HG03095 (cell line): Measurements from ENCODE around the gene HOXB4.

ENCODE experiments used
- ATAC-seq: cut with Tn5 transposase; IDR thresholded peaks from one replicate; pipeline ENCODE4 v1.9.1; 2021; ENCODE audit warnings: moderate library complexity; ENCODE audit not compliant: unreplicated experiment

HOXB4 gene

DNA sequence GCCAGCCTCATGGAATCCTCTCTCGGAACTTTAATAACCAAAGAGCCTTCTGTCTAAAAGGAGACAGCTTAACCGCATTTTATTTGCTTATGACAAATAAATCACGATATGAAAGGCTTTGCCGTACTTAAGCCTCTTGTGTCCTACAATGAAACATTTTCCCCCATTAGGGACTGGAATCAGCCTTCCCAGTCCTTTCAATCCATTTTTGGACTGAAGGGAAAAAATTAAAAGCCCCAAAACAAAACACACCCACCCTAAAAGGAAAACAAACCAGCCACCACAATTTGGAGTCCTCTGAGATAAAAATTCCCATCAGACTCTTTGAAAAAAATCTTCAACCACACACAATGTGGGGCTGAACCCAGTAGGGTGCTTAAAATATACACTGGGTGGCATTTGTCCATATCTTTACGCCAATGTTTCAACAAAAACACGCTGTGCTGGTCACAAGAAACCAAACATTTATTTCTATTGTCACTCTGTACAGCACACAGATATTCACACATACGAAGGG lies 3.0 kb downstream of the HOXB4 start:
- no peak for ATAC-seq

DNA sequence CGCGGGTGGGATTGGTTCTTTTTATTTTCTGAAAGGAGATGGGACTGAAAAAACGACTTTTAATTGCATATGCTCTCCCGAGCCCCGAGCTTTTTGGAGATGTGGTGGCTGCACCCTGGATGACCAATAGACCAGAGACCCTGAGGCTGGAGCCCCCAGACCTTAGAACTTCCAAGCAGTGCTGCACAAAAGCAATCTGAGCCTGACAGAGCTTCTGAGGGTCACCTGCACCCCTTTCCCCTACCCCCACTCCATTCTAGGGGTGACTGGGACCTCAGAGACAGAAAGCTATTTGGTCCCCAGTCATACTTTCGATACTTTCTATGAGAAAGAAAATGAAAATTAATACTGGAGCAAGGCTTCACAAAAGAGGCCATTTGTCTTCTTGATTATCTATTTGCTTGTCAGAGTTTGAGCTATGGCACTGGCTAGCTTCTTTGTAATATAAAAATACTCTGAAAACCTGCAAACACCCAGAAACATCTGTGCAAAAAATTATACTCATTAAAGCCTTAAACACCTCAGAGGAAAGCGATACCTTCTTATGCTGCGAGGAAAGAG lies 3.6 kb downstream of the HOXB4 start:
- no peak for ATAC-seq

DNA sequence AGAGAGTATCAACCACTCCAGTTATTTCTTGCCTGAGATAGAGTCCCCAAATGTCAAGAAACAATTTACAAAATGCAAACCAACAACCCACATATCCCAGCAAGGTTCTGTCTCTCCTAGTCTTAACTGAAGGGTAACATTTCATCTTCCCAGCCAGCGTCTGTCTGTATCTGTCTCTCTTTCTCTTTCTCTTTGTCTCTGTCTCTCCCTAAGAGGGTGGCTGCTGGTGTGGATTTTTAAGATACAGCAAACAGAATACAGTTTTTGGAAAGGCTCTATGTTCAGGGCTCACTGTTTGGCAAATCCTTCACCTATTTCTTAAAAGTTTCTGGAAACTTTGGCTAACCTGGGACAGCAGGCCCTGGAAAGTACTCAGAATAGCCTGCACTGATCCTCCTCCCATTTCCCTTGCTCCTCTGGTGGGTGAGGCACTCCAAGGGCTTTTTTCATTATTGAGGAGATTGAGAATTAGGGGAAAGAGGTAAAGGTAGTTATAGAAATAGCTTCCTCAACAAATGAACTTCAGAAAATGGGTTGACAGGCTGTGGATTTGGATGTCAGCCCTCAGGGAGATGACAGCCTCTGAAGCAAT lies 6.2 kb downstream of the HOXB4 start:
- ATAC-seq, result no peak

DNA sequence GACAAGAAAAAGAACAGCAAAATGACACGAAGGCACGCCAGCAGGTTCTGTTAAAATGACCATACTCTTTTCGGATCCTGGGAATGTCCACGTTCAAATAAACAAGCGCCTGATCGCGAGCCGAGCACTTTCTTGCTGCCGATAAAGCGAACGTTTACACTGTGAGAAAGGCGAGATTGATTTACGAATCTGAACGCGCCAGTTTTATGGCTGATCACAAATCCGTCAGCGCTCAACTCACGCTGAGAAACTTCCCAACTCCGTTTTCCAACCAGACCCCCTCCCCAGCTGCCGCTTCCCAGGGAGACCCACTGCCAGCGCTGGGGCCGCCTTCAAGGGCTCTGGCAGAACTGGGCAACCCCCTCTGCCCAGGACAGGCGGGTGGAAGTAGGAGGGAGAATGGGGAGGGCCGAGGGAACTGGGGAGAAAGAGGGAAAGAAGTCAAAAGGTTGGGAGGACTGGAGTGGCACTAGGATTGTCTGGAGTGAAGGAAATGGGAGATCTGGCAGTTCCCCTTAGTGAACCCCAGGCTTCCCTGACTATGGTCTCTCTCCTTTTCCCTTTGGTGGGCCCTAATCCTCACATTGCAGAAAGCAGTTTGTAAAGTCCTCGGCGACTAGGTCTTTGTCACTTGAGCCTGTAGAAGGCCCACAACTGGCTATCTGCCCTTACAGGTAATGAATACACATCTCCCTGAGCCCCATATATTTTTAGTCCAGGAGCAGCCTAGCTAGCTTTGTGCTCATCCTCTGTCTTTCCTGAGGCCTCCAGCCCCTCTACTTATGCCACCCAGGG lies 6.9 kb downstream of the HOXB4 start:
- ATAC-seq, result no peak

DNA sequence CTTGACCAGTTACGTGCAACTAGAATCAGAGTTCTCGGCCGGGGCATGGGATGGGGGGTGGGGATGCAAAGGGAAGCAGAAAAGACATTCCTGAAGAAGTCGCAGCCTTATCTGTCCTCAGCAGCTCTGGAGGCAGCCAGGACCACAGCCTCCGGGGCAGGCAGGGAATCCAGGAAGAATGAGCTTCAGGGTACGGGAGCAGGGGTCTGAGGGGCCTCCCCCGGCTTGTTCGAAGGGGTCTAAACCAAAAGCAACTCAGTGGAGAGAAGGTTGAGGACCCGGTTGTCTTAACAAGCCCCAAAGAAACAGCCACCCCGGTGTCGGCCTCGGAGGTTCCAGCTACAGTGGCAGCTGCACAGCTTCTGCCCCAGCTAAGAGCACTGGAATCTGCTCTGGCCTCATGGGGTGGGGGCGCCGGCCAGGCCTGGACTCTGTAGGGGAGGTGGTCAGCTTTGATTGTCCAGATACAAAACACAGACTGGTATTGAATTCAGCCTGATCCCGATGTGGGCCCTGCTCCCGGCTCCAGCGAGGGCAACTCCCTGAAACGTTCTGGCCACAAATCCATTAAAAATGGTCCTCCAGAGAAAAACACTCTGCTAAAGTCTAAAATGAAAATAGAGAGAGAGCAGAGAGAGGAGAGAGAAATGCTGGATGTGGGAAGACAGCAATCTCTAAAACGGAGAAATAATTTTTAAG lies 7.7 kb downstream of the HOXB4 start:
- no peak for ATAC-seq

DNA sequence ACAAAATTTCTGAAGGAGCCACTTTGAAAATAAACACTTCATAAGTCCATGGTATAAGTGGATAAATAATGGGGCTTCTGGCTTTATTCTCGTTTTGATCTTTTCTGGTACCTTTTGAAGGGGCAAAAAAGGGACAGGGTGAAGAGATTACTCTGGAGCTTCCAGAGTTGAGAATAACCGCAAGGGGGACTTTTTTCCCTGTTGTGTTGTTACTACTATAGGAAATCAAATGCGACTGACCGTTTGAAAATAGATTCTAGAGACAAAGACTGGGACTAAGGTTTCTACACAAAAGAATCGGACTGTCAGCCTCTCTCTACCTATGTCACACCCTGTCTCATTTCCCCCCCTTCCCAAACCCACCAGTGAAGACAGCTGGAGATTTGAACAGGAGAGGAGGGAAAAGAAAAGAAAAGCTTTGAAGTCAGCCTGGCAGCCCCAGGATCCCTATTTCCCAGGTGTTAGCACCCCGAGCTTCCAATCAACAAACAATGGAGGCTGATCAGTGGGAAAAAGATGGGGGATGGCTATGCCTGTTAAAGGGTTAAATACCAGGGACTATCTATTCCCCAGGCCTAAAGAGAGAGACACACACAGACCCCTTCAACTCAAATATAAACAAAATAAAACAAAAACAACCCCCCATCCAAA lies 8.4 kb downstream of the HOXB4 start:
- ATAC-seq, result no peak

DNA sequence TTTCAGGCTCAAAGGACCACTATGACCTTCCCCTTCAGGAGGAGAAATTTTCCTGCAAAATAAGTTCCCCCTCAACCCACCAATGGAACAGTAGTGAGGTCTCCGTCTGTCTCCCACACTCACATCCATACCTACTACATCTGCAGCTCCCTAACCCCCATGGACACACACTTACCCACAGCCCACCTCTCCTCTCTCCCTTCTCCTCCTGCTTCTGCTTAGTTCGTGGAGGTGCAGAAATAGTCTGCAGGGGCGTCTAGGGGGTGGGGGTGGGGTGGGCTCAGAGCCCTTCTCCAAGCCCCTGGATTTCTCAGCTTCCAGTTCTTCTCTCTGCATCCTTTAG lies 8.9 kb downstream of the HOXB4 start:
- no peak for ATAC-seq

DNA sequence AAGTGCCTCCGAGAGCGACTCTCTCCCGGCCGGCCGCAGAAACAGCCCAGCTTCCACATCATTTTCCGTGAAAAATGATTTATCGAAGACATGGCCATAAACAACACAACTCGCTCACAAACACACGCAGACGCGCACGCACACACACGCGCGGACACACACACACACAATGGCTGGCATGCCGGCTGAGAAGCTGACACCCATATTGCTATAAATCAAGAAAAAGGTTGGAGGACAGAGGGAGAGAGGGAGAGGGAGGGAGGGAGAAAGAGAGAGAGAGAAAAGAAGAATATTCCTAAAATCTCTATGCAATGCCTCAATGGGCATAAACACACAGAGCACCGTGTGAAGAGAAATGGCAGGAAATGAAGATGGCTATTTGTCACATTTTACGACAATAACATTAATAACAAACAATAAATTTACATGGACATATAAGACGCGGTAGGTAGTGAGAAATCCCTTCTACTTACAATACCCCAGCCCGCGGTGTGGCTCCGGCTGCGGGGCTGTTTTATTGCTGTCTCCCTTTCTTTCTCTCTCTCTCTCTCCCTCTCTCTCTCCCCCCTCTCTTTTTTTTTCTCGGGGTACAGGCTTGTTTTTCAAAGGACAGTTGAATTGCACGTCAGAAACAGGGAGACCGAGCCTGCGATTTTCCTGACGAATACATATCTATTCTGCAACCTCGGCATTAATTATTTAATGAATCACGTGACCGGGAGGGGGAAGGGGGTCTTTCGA lies 9.5 kb downstream of the HOXB4 start:
- ATAC-seq, result no peak

DNA sequence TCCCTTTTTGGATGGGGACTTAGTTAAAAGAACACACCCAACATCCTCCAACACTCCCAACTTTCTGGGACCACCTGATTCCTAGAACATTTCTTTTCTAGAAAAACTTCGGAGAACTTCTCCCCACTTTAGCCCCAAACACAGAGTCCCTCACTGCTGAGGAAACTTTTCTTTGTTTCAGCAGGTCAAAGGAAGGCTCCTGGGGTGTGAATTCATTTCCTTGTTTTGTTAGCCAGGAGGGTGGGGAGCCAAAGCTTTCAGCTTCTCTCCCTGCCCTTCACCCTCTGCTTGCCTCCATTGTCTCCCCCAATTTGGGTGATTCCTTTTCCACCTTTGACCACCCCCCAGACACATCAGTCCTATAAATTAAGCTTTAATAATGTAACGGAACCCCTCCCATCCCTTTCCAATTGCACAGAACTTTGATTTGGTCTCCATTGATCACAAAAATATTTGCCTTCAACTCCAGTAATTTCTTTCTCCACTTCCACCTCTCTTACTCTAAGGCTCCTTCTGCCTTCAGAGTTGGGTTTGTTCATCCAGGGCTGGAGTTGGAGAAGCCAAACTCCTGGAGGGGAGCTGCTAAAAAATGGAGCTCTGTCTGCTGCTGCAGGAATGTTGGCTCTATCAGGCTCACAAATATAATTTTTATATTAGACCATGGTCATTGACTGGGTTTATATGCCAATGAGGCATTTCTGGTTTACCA lies 10.3 kb downstream of the HOXB4 start:
- ATAC-seq, result no peak

DNA sequence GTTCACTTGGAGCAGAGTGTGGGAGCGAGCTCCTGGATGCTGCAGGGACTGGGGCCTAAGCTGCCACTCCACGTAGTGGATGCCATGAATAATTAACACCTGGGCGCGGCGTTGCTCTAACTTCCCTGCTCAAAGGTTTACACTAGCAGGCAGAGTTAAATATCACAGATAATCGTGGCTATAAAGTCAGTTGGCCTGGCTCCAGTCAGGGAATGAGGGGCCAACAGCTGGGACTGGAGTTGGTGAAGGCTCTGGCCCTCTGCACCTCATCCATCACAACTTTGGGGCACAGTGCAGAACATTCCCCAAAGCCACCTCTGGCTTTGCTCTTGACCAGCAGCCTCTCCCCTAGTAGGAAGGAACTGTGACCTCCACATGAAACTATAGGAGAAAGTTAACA lies 10.9 kb downstream of the HOXB4 start:
- no peak for ATAC-seq

DNA sequence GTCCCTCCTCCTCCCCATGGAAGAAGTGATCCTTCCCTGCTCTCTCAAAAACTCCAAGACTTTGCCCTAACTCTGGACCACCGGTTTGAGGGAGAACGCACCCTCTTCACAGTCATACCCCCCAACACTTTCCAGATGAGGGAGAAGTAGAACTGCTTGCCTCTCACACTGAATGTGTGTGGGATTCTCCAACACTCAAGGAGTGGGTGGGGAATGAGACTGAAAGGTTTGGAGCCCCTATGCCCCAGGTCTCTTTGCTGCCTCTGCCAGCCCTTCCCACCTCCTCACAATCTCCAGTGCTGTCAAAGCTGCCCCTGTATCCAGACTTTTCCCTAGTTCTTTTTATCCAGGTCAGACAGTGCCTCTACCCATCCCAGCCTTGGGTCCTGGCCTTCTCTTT lies 11.4 kb downstream of the HOXB4 start:
- no peak for ATAC-seq

DNA sequence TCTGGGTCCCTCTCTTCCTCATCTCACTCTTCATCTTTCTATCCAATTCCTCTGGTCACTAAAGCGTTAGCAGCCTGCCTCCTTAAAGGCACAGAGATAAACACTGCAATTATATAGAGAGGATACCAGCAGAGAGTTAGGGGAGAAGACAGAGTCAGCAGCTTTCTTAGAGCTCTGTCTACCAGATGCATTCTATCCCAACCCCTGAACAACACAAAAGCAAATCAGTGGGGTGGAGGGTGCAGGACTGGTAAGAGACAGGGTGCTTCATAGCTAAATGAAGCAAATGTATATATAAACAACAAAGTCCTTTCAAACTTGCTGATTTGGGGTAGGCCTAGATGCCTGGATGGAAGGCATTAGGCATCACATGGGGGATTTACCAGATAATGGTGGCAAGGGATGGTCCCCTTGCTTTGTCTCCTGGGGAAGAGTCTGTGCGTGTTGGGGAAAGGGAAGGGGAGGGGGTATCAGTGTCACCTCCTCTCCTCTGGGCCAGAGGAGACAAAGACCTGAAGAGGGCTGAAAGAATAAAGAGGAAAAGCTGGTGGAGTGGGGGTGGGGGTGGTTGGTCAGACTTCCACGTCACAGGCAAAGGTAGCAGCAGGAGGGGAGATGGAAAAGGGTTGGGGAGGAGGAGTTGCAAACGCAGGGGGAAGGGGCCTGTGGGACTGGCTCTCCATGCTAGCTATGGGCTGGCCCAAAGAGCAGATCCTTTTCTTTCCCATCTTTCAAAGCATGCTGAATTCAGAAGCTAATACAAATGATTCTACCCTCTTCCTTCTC lies 12.0 kb downstream of the HOXB4 start:
- ATAC-seq, result no peak

DNA sequence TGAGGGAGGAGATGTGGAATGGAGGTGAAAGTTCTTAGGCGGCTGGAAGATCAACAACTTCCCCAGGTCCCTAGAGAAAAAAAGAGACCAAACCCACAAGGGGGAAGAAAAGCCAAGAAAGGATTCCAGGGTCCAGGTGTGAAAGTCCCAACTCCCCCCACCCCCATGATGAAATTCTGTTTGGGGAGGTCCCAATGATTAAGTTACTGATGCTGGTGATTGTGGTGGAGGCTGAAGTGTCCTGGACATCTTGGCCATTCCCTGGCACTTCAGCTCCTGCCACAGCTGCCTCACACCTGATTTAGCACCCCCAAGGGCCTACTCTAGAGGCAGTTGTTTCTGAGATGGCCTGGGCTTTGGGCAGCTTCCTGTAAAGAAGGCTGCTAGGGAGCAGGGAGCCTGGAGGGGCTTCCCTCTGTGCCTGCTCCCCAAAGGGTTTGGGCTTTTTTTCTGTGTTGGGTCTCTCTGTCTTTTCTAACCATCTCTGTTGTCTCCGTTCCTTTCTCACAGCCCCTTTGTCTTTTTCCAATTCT lies 13.1 kb downstream of the HOXB4 start:
- ATAC-seq, result no peak

DNA sequence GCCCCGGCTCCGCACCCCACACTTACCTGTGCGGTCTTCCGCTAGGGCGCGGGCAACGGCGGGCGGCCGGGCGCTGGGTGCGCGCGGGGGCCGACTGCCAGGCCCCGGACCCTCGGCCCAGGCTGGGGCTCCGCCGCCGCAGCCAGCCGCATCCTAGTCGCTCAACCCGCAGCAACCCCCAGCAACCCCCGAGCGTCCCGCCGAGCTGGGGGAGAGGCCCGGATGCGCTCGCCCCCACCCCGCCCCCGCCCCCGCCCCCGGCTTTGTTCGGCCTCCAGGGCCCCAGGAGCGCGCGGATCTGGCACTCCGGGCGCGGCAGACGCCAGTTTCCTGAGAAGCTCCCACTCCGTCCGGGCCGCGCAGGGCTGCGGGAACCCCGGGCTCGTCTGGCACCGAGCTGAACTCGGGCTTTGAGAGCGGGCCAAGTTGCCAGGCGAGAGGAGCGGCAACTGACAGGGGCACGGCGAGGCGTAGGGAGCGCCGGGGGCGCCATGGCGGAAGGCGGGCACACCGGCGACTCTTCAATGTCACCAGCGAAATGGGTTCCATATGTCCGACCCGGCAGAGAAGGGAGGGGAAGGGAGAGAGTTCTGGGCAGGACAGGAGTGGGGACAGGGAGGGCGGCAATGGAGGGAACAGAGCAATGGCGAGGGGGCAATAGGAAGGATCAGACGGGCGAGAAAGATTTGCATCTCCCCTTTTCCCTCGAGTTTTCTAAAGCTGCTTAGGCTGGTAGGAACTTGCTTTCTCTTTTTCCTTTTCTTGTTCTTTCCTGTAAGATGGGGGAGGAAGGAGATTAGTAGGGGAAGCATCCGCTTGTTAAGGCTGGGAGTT lies 13.7 kb downstream of the HOXB4 start:
- ATAC-seq, result no peak

DNA sequence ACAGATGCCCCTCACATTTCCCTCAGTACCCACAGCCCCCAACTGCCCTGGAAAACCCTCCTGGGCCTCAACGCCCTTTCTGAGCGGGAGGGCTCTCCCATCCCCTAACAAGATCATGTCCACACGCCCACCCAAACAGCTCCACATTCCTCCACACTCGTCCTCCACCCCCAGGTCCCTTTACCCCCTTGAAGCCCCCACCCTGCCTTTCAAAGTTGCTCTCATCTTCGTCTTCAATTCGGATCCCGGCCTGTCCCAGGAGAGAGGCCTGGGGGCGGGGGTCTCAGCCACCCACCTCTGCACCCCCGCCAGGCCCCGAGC lies 14.3 kb downstream of the HOXB4 start:
- no peak for ATAC-seq

DNA sequence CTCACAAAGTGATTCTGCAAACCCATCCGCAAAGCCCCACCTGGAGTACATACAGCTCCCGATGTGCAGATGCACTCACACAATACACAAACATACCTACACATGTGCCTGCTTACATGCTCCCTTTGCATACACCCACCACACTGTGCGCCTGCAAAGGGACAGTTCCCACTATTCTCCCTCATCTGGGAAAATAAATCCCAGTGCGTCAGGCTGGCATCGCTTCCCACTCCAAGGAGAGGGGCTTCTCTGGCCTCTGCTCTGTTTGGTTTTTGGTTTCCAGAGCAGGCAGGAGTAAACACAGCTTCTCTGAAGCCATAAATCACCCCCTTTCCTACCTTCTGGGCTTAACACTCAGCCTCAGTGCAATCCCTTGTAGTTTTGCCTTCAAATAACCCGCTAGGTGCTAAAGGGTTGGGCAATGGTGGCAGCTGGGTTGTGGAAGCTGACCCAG lies 14.7 kb downstream of the HOXB4 start:
- ATAC-seq, result no peak

DNA sequence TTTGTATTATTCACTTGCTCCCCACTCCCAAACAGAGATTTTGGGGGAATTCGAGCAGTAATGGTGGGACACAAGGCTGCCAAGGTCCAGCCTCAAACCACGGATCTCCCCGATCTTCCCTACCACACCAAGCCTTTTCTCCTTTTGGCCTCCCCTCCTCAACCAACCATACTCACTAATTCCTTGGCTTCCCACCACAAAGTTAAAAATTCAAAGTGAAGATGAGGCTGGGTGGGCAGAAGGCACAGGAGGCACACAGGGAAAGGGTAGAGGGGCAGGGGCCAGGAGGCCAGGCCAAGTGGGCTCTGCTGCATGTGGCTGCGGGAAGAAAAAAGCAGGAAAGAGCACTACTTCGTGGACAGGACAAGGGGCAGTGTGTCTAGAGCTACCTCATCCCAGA lies 15.2 kb downstream of the HOXB4 start:
- no peak for ATAC-seq
